Lower leg skin (tissue), 4 donors: ENCODE data around the gene SLC22A4. TPM values are rescaled to one million over a fixed set of nuclear protein-coding genes. Genes with fewer than 3 reads are reported as not detected.

ENCODE experiments used
- DNase-seq, 2 donors: peaks; one replicate each; pipeline ENCODE4 v3.0.0-alpha.2; 2019; ENCODE audit warnings: low spot score in 2 of 2
- H3K4me3 ChIP-seq: fragments of 200-600 bp; sonication (generic); 2 replicates; pipeline ENCODE4 v1.5.1; 2017; ENCODE audit warnings: mild to moderate bottlenecking, low read depth; ENCODE audit not compliant: poor library complexity, severe bottlenecking
- POLR2A ChIP-seq, 2 donors: fragments of 450-650 bp; IDR thresholded peaks; one replicate each; pipeline ENCODE4 v1.6.1; 2016 to 2017; ENCODE audit warnings: antibody characterized with exemption in 2 of 2, mild to moderate bottlenecking in 1 of 2, moderate library complexity in 1 of 2
- WGBS, 2 donors: methylation state at CpG; one replicate each; pipeline ENCODE4 v1.1.5; 2018; 5-methylcytosine and 5-hydroxymethylcytosine counted together
- intact Hi-C: fragments of 100-400 bp; cut with DNase I; formaldehyde crosslinking; loops from one replicate; pipeline ENCODE4 v1.15.0; 2023; ENCODE audit warnings: low total_unique reads
- total RNA-seq, 4 donors: library from RNA; depleted of rRNA; stranded (reverse); fragments of >200 nt; gene quantifications; one replicate each; pipeline ENCODE4 v1.1.0, GENCODE V29; 2016
- TF ChIP-seq, protein P1 (sequence below), 3 donors: fragments of 450-650 bp; IDR thresholded peaks; one replicate each; pipeline ENCODE4 v1.5.1; 2016; ENCODE audit warnings: antibody characterized with exemption in 3 of 3, mild to moderate bottlenecking in 3 of 3, moderate library complexity in 2 of 3

SLC22A4 gene
- total RNA-seq, 4 donors from 2014 or later, result 0.27 to 1.8 (median 1.8) TPM

GRCh38 chr5:132344775-132345514 lies 50.8 kb downstream of the SLC22A4 start:
- WGBS, 2 donors, result 76 to 77% methylated on average over 5 of the region's 5 CpGs
- TF ChIP-seq POLR2A (IDR thresholded peaks at IDR 0.05), result no peak
- TF ChIP-seq, protein P1, sequence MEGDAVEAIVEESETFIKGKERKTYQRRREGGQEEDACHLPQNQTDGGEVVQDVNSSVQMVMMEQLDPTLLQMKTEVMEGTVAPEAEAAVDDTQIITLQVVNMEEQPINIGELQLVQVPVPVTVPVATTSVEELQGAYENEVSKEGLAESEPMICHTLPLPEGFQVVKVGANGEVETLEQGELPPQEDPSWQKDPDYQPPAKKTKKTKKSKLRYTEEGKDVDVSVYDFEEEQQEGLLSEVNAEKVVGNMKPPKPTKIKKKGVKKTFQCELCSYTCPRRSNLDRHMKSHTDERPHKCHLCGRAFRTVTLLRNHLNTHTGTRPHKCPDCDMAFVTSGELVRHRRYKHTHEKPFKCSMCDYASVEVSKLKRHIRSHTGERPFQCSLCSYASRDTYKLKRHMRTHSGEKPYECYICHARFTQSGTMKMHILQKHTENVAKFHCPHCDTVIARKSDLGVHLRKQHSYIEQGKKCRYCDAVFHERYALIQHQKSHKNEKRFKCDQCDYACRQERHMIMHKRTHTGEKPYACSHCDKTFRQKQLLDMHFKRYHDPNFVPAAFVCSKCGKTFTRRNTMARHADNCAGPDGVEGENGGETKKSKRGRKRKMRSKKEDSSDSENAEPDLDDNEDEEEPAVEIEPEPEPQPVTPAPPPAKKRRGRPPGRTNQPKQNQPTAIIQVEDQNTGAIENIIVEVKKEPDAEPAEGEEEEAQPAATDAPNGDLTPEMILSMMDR (IDR thresholded peaks at IDR 0.05), result no peak
- intact Hi-C loops, result no loop called here

DNA sequence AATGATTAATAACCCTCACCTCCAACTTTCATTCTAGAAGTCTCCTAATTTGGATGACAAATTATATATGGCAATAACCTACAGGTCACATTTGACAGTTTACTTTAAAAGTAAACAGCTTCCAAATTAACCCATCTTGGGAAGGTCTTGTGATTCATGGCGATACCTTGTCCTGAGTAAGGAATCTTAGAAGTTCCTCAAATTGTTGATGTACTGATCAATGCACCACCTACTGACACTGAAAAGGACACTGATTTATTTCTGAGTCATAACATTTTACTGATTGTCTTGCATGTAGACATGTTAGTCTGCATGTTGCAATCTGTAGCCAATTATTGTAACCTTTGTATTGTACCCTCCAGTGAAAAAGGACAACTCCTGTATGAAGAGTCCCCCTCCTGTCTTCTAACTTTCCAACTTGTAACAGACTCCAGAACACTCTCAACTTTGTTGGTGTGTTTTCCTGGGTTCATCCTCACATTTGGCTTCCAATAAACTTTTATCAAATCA lies 59.3 kb downstream of the SLC22A4 start:
- 94 to 100% methylated on average over 1 of the region's 1 CpG for WGBS, 2 donors
- no peak overlapping the region for H3K4me3 ChIP-seq
- no peak for TF ChIP-seq POLR2A (IDR thresholded peaks at IDR 0.05)
- TF ChIP-seq, protein P1 (IDR thresholded peaks at IDR 0.05), result no peak
- DNase-seq, result no peak
- intact Hi-C loops, result no loop called here

More at GRCh38 chr5:132344775-132345514, 50.8 kb downstream of the SLC22A4 start:
- no peak for DNase-seq
- no peak overlapping the region for H3K4me3 ChIP-seq

- H3K4me3 ChIP-seq, result no peak overlapping the region
- TF ChIP-seq POLR2A (IDR thresholded peaks at IDR 0.05), result no peak
- TF ChIP-seq, protein P1 (IDR thresholded peaks at IDR 0.05), result no peak
- intact Hi-C loops, result no loop called here
- 83 to 84% methylated on average over 1 of the region's 1 CpG for WGBS, 2 donors
- DNase-seq, result no peak
Observed at GRCh38 chr5:132354381-132355139, 60.4 kb downstream of the SLC22A4 start.

GRCh38 chr5:132355140-132355765 lies 61.1 kb downstream of the SLC22A4 start:
- H3K4me3 ChIP-seq, result no peak overlapping the region
- TF ChIP-seq, protein P1 (IDR thresholded peaks at IDR 0.05), result no peak
- no peak for TF ChIP-seq POLR2A (IDR thresholded peaks at IDR 0.05)
- DNase-seq, result no peak
- intact Hi-C loops, result no loop called here
- WGBS, 2 donors, result 97 to 100% methylated on average over 3 of the region's 3 CpGs

DNA sequence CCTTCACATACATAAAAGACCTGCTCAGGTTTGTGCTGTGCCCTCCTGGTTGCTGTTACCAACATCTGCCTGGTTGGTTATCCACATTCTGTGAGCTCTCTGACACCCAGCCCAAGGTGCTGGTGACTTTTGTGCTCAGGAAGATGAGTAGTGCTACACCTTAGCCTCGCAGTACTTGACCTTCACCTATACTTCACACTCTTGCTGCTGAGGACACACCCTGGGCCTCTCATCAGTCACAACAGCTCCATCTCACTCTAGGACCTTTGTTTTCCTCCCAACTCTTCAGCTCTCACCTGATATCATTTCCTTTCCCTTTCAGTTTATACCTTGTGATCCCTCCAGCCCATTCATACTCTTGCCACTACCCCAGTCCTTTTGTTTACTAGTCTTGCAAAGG lies 64.6 kb downstream of the SLC22A4 start:
- DNase-seq, result no peak
- intact Hi-C loops, result no loop called here
- 88 to 95% methylated on average over 1 of the region's 1 CpG for WGBS, 2 donors
- TF ChIP-seq, protein P1 (IDR thresholded peaks at IDR 0.05), result no peak
- no peak overlapping the region for H3K4me3 ChIP-seq
